MCF 10A (cell line): ENCODE measurements around the gene HOXA7. TPM values are rescaled to one million over a fixed set of nuclear protein-coding genes. Genes with fewer than 3 reads are reported as not detected.

Source experiments
- BruUV-seq: library from RNA; stranded (reverse); fragments of 400-500 nt; replicated peaks from 2 replicates; lab custom pipeline; 2021; lab: Mats Ljungman, UMichigan
- CTCF ChIA-PET: fragments of 300-600 bp; sonication (Branson Sonifier 250); formaldehyde crosslinking; extraction: SDS; loops from one replicate; lab custom pipeline; 2021; ENCODE audit warnings: antibody characterized with exemption, inconsistent platforms; lab: Yijun Ruan, JAX
- POLR2A ChIA-PET: fragments of 300-600, 350-650 bp; sonication (Branson Sonifier 250); formaldehyde crosslinking; extraction: SDS; loops from one replicate; lab custom pipeline; 2020; ENCODE audit warnings: antibody characterized with exemption, inconsistent platforms; lab: Yijun Ruan, JAX
- DNase-seq: peaks from one replicate; pipeline ENCODE4 v3.0.0-alpha.2; 2018; ENCODE audit not compliant: unreplicated experiment
- H3K27ac Mint-ChIP-seq: one replicate; pipeline ENCODE4 v1.8.0; 2022; ENCODE audit warnings: mild to moderate bottlenecking, low read depth, mixed read lengths; ENCODE audit not compliant: unreplicated experiment
- H3K27me3 Mint-ChIP-seq: one replicate; pipeline ENCODE4 v1.8.0; 2022; ENCODE audit warnings: mixed read lengths; ENCODE audit not compliant: insufficient read depth, unreplicated experiment
- H3K36me3 Mint-ChIP-seq: one replicate; pipeline ENCODE4 v1.8.0; 2022; ENCODE audit warnings: mild to moderate bottlenecking, moderate library complexity, mixed read lengths; ENCODE audit not compliant: insufficient read depth, unreplicated experiment
- H3K4me1 Mint-ChIP-seq: one replicate; pipeline ENCODE4 v1.8.0; 2022; ENCODE audit warnings: mixed read lengths; ENCODE audit not compliant: insufficient read depth, unreplicated experiment
- H3K4me3 Mint-ChIP-seq: one replicate; pipeline ENCODE4 v1.8.0; 2022; ENCODE audit warnings: mild to moderate bottlenecking, moderate library complexity, mixed read lengths; ENCODE audit not compliant: unreplicated experiment
- H3K9me3 Mint-ChIP-seq: one replicate; pipeline ENCODE4 v1.8.0; 2022; ENCODE audit warnings: mixed read lengths; ENCODE audit not compliant: unreplicated experiment
- intact Hi-C: fragments of 100-400 bp; cut with micrococcal nuclease; formaldehyde crosslinking; loops from 2 replicates; pipeline ENCODE4 v1.14.1; 2022
- total RNA-seq: library from RNA; stranded (reverse); gene quantifications from 2 replicates; pipeline ENCODE4 v1.2.3, GENCODE V29; 2022
- TF ChIP-seq, protein P1 (sequence below): fragments of 200-600 bp; IDR thresholded peaks from one replicate; pipeline ENCODE4 v1.8.0; 2022; ENCODE audit warnings: antibody characterized with exemption, mild to moderate bottlenecking; ENCODE audit not compliant: unreplicated experiment

The HOXA7 gene
- total RNA-seq, 1 experiment from 2014 or later, result 0.44 TPM

DNA sequence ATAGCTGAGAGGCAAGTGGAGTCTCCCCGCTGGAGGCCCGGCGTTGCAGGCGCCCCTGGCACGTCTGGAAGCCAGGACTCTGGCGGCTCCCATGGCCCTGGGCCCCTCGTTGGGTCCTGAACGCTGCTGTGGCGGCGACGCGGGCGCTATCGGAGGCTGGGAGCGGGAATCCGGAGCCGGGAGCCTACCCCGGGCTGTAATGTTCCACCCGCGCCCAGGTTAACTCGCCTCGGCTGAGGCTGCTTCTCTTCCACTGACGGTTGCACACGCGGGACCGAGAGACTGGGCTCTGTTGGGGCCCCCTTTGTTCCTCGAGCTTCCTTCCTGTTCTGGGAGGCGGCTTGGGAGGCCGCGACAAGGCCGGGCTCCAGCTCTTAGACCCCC, 11.7 kb downstream of the HOXA7 start:
- TF ChIP-seq, protein P1, sequence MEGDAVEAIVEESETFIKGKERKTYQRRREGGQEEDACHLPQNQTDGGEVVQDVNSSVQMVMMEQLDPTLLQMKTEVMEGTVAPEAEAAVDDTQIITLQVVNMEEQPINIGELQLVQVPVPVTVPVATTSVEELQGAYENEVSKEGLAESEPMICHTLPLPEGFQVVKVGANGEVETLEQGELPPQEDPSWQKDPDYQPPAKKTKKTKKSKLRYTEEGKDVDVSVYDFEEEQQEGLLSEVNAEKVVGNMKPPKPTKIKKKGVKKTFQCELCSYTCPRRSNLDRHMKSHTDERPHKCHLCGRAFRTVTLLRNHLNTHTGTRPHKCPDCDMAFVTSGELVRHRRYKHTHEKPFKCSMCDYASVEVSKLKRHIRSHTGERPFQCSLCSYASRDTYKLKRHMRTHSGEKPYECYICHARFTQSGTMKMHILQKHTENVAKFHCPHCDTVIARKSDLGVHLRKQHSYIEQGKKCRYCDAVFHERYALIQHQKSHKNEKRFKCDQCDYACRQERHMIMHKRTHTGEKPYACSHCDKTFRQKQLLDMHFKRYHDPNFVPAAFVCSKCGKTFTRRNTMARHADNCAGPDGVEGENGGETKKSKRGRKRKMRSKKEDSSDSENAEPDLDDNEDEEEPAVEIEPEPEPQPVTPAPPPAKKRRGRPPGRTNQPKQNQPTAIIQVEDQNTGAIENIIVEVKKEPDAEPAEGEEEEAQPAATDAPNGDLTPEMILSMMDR, result no peak
- DNase-seq, result no peak
- POLR2A ChIA-PET, result interaction anchor here (0.8 to 7.2 kb wide), 11 partner anchors 18 to 654 kb away, joined by 3 to 459 read pairs (median 41); partner anchors contain the start of genes HOXA1, HOXA9 and SKAP2
- BruUV-seq, result no TSS peak
- CTCF ChIA-PET, result interaction anchor here (0.6 to 6.7 kb wide), 23 partner anchors 8 to 1046 kb away, joined by 3 to 190 read pairs (median 7); partner anchors contain the start of genes HOXA3 and HOXA7
- peaks cover 20% of the 10 kb centered on the region for H3K4me1 Mint-ChIP-seq
- no peaks in the 10 kb centered on the region for H3K27me3 Mint-ChIP-seq
- intact Hi-C loops, result loop anchor here (5.0 kb wide), 3 partner anchors 477 to 942 kb away; partner anchors contain the start of genes CBX3 and HNRNPA2B1
- H3K4me3 Mint-ChIP-seq, result no peak overlapping the region
- H3K27ac Mint-ChIP-seq, result no peak overlapping the region
- H3K9me3 Mint-ChIP-seq, result no peaks in the 10 kb centered on the region
- peaks cover 29% of the 10 kb centered on the region for H3K36me3 Mint-ChIP-seq

DNA sequence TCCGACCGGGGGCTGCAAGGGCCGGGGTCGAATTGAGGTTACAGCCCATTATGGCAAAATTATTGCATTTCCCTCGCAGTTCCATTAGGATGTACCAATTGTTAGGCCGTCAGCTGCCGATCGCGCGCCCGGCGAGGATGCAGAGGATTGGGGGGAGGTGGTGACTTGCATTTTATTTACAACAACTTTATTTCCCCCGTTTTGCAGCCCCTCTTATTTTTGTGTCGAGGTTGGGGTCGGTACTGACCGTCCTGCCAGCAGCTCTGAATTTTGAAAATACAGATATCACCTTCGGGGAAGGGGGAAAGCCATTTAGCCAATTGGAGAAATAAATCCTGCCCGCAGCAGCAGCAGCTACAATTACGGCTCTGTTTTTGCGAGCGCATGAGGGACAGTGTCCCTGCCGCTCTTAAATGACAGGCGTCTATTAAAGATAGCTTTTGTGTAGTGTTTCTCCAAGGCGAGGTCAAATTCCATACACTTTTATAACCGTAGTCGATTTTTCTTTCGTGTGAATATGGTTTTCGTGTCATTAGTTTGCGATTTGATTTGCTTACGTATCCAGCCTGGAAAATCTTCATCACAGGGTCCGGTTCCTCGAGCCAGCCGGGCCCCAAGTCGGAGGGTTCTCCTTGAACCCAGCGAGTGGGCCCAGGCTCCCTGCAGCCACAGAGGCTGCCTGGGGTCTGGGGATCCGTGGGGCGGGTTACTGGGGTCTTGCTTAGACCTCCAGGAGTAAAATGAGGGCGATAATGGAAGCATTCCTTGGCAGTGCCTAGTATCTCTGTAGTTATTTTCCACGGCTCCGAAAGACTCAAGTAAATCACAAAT, 12.3 kb downstream of the HOXA7 start:
- Mint-ChIP-seq H3K4me1 (peaks cover 23% of the 10 kb centered on the region), H3K9me3 (no peaks in the 10 kb centered on the region), H3K36me3 (peaks cover 29% of the 10 kb centered on the region), H3K27me3 (no peaks in the 10 kb centered on the region), H3K27ac (no peak overlapping the region), H3K4me3 (peak overlapping the region; percentile 100)
- CTCF ChIA-PET, result interaction anchor here (0.5 to 6.7 kb wide), 39 partner anchors 8 to 1060 kb away, joined by 3 to 190 read pairs (median 5); partner anchors contain the start of genes HOXA3, HOXA7 and HOXA9
- intact Hi-C loops, result loop anchor here (1.0 to 5.0 kb wide), 6 partner anchors 458 to 942 kb away; partner anchors contain the start of genes CBX3 and HNRNPA2B1
- TF ChIP-seq, protein P1, result no peak
- POLR2A ChIA-PET, result interaction anchor here (0.8 to 7.2 kb wide), 34 partner anchors 10 to 1056 kb away, joined by 3 to 459 read pairs (median 5); partner anchors contain the start of genes CBX3, HOXA1, HOXA4 and HOXA7
- BruUV-seq, result no TSS peak
- DNase-seq, result no peak

- peak within 1 kb of the TSS; percentile 100 for H3K4me3 Mint-ChIP-seq
- no peaks in the 10 kb centered on the region for H3K27me3 Mint-ChIP-seq
- TSS peak; percentile 77 for BruUV-seq
- TF ChIP-seq, protein P1, result peak; percentile 93
- POLR2A ChIA-PET, result interaction anchor here (0.8 to 7.2 kb wide), 34 partner anchors 9 to 1056 kb away, joined by 3 to 459 read pairs (median 5); partner anchors contain the start of genes CBX3, HOXA1, HOXA4 and HOXA7
- H3K9me3 Mint-ChIP-seq, result no peaks in the 10 kb centered on the region
- intact Hi-C loops, result loop anchor here (1.0 to 5.0 kb wide), 6 partner anchors 457 to 941 kb away; partner anchors contain the start of genes CBX3 and HNRNPA2B1
- CTCF ChIA-PET, result interaction anchor here (0.5 to 6.7 kb wide), 40 partner anchors 9 to 1060 kb away, joined by 3 to 190 read pairs (median 4); partner anchors contain the start of gene HOXA9
- DNase-seq, result peak; percentile 99
- peaks cover 29% of the 10 kb centered on the region for H3K36me3 Mint-ChIP-seq
- H3K4me1 Mint-ChIP-seq, result peaks cover 31% of the 10 kb centered on the region
- peak within 1 kb of the TSS; percentile 99 for H3K27ac Mint-ChIP-seq
Measured at GRCh38 chr7:27143023-27143949, 13.2 kb downstream of the HOXA7 start, which contains the start of gene HOXA5. Gene HOXA5 (minus strand): TSS chr7:27143681. CDS start chr7:27143607, 74 bp downstream.
